Choroid plexus epithelial cell (primary cell): Measurements from ENCODE around the gene BMP5.
A peak's percentile ranks its signal among the peaks of the same experiment; 100 is the strongest.

ENCODE experiments used
- DNase-seq: peaks from one replicate; pipeline ENCODE4 v3.0.0-alpha.2; 2010; ENCODE audit warnings: low read depth
- H3K4me3 ChIP-seq: 2 replicates; pipeline ENCODE4 v1.5.1; 2011; ENCODE audit warnings: low read depth, mild to moderate bottlenecking, control low read depth, low read length, moderate library complexity
- TF ChIP-seq, protein P1 (sequence below): conservative IDR thresholded peaks from 2 replicates; pipeline ENCODE4 v1.5.1; 2011; ENCODE audit warnings: low read depth, mild to moderate bottlenecking, control low read depth, inconsistent platforms, low read length, moderate library complexity

The BMP5 gene

DNA sequence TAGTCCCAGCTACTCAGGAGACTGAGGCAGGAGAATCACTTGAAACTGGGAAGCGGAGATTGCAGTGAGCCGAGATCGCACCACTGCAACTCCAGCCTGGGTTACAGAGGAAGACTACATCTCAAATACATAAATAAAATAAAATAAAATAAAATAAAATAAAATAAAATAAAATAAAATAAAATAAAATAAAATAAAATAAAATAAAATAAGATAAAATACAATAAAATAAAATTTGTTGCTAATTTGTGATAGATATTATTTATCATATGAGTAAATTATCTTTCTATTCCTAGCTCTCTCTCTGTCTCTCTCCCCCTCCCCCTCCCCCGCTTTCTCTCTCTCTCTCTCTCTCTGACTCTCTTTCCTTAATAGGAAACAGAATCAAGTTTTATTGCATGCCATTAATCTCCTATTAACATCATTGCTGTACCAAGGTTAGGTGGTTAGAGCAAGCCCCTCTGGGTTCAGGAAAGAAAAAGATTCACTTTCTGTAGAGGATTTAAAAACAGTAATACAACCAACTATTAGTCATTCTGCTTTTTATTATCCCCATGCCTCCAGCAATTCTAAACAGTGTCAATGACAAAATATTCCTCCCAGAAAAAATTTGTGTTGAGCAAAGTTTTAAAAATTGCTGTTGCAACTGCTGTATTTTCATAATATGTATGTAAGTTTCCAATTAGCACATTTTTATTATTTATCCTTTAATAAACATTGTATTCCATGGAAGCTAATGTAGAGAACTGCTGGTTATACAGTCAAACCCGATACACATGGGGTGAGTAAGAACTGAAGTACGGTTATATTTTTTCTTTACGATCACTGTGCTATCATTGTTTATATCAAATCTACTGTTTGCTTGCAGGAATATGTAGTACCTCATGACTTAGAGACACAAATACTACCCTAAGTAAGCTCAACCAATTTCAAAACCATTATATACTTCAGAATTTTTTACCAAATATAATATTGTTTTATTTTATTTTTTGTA is 22.1 kb downstream of the BMP5 start:
- H3K4me3 ChIP-seq, result peak overlapping the region; percentile 11
- TF ChIP-seq, protein P1, sequence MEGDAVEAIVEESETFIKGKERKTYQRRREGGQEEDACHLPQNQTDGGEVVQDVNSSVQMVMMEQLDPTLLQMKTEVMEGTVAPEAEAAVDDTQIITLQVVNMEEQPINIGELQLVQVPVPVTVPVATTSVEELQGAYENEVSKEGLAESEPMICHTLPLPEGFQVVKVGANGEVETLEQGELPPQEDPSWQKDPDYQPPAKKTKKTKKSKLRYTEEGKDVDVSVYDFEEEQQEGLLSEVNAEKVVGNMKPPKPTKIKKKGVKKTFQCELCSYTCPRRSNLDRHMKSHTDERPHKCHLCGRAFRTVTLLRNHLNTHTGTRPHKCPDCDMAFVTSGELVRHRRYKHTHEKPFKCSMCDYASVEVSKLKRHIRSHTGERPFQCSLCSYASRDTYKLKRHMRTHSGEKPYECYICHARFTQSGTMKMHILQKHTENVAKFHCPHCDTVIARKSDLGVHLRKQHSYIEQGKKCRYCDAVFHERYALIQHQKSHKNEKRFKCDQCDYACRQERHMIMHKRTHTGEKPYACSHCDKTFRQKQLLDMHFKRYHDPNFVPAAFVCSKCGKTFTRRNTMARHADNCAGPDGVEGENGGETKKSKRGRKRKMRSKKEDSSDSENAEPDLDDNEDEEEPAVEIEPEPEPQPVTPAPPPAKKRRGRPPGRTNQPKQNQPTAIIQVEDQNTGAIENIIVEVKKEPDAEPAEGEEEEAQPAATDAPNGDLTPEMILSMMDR, result no peak
- DNase-seq, result no peak

DNA sequence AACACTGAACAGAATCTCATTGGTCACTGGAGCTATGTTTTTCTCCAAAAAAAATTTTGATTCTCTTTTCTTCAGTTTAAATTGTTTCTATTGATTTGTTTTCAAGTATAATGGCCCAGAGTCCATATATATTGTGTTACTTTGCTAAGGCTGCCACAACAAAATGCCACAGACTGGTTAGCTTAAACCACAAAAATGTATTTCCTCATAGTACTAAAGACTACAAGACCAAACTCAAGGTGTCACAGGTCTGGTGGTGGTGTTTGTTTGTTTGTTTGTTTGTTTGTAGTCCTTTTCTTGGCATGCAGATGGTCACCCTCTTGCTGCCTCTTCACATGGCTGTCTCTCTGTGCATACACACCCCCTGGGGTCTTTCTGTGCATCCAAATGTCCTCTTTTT is 34.0 kb downstream of the BMP5 start:
- H3K4me3 ChIP-seq, result no peak overlapping the region
- DNase-seq, result no peak
- TF ChIP-seq, protein P1, result no peak

DNA sequence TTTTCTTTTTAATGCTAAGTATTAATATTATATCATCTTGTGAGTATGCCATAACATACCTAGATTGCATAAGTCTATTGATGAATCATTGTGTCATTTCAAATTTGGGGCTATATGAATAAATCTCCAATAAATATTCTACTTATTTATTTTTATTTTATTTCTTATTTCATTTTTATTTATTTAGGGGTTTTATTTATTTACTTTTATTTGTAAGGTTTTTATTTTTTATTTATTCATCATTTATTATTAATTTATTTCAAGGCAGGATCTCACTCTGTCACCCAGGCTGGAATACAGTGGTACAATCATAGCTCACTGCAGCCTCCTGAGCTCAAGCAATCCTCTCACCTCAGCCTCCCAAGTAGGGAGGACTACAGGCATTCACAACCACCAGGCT is 36.3 kb downstream of the BMP5 start:
- TF ChIP-seq, protein P1, result no peak
- DNase-seq, result no peak
- H3K4me3 ChIP-seq, result no peak overlapping the region

DNA sequence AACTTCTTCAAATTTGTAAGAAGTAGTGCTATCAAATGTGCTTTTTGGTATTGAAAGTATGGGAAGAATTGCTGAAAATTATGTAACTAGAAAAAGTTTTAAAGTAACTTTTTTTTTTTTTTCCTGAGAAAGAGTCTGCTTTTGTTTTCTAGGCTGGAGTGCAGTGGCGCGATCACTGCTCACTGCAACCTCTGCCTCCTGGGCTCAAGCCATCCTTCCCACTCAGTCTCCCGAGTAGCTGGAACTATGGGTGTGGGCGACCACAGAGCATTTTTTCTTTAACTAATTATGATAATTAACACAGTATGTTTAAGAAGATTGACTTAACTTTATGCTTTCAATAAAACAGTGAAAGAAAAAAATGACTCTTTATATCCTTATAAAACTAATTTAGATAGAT is 38.4 kb downstream of the BMP5 start:
- no peak for DNase-seq
- H3K4me3 ChIP-seq, result no peak overlapping the region
- TF ChIP-seq, protein P1, result no peak

DNA sequence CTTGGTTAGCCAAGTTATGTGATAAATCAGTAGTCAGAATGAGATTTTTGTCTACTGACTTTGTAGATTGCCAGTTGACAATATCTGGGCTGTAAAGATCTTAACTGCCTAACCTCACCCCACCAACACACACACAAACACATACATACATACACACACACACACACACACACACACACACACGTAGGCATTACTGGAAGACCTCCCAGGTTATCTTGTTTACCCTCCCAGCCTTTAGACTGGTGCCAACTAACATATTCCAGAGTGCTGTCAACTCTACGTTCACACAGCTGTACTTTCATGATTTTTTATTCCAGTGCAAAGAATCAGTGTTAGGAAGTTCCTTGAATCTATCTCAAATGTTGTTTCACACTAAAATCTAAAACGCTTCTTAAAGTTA is 38.9 kb downstream of the BMP5 start:
- H3K4me3 ChIP-seq, result no peak overlapping the region
- no peak for DNase-seq
- TF ChIP-seq, protein P1, result no peak

DNA sequence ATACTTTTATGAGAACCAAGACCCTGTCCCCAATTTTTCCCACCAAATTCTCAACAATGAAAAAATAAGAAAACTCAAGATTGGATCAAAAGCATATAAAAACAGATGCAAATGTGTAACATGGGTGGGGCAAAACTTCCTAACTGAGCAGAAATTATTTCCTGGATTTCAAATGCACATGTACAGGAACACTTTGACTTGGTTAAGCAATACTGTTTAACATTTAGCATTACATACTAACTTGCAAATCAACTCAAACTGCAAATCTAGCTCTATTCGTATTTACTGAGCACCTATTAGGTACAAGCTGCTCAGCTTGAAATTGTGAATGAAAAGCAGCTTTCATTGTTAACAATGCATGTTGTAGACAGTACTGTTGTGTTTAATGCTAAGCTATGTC is 40.2 kb downstream of the BMP5 start:
- TF ChIP-seq, protein P1, result no peak
- DNase-seq, result no peak
- H3K4me3 ChIP-seq, result no peak overlapping the region

DNA sequence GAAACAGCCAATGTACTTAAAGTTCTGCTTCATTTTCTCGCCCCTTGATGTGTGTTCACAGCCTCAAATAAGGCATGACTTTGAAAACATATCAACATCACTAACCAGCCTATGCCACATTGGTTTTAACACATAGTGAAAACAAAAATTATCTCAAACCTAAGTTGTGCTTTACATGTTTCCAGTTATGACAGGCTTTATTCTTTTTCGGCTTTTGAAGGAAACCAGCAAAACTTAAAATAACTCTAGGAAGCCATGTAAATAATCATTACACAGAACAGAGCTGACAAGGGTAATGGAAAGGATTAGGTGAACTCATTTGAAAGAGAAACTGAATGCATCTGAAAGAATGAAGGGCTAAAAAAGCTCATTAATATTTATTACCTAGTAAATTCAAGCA is 42.1 kb downstream of the BMP5 start:
- H3K4me3 ChIP-seq, result no peak overlapping the region
- DNase-seq, result no peak
- TF ChIP-seq, protein P1, result no peak
